ENCODE data around the gene S100A5. TPM values are rescaled to one million over a fixed set of nuclear protein-coding genes. Genes with fewer than 3 reads are reported as not detected.

The S100A5 gene
- polyA plus RNA-seq, 1 donor: 0.10 TPM

DNA sequence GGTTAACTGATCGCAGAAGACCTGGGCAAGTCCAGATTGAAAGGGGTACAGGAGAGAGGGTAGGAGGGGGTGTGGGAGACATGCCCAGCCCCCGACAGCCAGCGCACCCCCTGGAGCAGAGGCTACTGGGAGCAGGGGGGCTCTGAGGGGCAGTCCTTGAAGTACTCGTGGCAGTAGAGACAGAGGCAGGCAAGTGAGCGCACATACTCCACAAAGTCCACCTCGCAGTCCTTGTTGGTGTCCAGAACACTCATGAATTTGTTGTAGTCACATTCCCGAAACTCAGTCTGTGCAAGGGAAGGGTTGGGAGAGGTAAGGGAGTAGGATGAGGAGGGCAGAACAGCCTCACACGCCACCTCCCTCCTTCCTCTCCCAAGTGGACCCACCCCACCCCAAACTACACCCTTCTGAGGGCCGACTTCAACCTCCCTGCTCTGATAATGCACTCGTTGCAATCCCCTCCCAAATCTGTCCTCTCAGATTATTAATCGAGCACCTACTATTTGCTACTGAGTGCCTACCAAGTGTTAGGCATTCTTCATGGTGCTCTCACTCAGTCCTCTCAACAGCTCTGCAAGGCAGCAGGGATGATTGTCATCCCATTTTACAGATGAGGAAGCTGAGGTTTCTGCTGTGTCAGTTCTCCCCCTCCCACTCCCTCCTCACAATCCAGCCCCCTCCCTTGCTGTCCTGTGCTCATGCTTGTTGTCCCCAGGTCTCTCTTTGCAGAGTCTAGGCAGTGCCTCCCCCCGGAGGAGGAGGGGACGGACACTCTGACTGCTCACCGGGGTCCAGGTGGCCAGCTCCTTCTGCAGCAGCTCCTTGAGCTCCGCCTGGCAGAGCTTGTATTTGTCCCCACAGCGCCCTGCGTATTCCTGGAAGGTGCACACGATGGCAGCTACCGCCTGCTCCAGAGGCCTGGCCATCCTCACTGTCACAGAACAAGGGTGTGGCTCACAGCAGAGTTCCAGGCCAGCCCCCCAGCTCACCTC is 7.1 kb upstream of the S100A5 start:
- Histone ChIP-seq H3K4me3 (ENCODE audit: low read length) (no peak overlapping the region), H3K27me3 (ENCODE audit: control insufficient read depth, insufficient read depth, low read length) (no peaks in the 10 kb centered on the region), H3K27ac (ENCODE audit: low read length) (no peak overlapping the region), H3K9me3 (ENCODE audit: control insufficient read depth, low read depth, low read length) (no peaks in the 10 kb centered on the region), H3K4me1 (ENCODE audit: control insufficient read depth, insufficient read depth, low read length) (peaks cover 24% of the 10 kb centered on the region), H3K36me3 (ENCODE audit: control insufficient read depth, insufficient read depth, low read length) (no peaks in the 10 kb centered on the region)
- DNase-seq: no peak
- WGBS (ENCODE audit: insufficient coverage, low lambda C conversion rate): no CpG with 5 or more reads among the region's 19 CpGs

GRCh38 chr1:153546796-153547559 is 6.2 kb upstream of the S100A5 start:
- Histone ChIP-seq H3K27ac (ENCODE audit: low read length) (no peak overlapping the region), H3K4me3 (ENCODE audit: low read length) (no peak overlapping the region), H3K9me3 (ENCODE audit: control insufficient read depth, low read depth, low read length) (no peaks in the 10 kb centered on the region), H3K36me3 (ENCODE audit: control insufficient read depth, insufficient read depth, low read length) (no peaks in the 10 kb centered on the region), H3K27me3 (ENCODE audit: control insufficient read depth, insufficient read depth, low read length) (no peaks in the 10 kb centered on the region), H3K4me1 (ENCODE audit: control insufficient read depth, insufficient read depth, low read length) (peaks cover 24% of the 10 kb centered on the region)
- peak in 1 of 2 donors; percentile 6 for DNase-seq
- 60% methylated on average over 2 of the region's 14 CpGs for WGBS (ENCODE audit: insufficient coverage, low lambda C conversion rate)

- DNase-seq: no peak
- H3K4me1 ChIP-seq (ENCODE audit: control insufficient read depth, insufficient read depth, low read length): peaks cover 24% of the 10 kb centered on the region
- no peaks in the 10 kb centered on the region for H3K36me3 ChIP-seq (ENCODE audit: control insufficient read depth, insufficient read depth, low read length)
- H3K27me3 ChIP-seq (ENCODE audit: control insufficient read depth, insufficient read depth, low read length): no peaks in the 10 kb centered on the region
- H3K4me3 ChIP-seq (ENCODE audit: low read length): no peak overlapping the region
- 100% methylated on average over 2 of the region's 8 CpGs for WGBS (ENCODE audit: insufficient coverage, low lambda C conversion rate)
- no peaks in the 10 kb centered on the region for H3K9me3 ChIP-seq (ENCODE audit: control insufficient read depth, low read depth, low read length)
- H3K27ac ChIP-seq (ENCODE audit: low read length): no peak overlapping the region
These were observed 5.6 kb upstream of the S100A5 start for GRCh38 chr1:153546371-153546770.

DNA sequence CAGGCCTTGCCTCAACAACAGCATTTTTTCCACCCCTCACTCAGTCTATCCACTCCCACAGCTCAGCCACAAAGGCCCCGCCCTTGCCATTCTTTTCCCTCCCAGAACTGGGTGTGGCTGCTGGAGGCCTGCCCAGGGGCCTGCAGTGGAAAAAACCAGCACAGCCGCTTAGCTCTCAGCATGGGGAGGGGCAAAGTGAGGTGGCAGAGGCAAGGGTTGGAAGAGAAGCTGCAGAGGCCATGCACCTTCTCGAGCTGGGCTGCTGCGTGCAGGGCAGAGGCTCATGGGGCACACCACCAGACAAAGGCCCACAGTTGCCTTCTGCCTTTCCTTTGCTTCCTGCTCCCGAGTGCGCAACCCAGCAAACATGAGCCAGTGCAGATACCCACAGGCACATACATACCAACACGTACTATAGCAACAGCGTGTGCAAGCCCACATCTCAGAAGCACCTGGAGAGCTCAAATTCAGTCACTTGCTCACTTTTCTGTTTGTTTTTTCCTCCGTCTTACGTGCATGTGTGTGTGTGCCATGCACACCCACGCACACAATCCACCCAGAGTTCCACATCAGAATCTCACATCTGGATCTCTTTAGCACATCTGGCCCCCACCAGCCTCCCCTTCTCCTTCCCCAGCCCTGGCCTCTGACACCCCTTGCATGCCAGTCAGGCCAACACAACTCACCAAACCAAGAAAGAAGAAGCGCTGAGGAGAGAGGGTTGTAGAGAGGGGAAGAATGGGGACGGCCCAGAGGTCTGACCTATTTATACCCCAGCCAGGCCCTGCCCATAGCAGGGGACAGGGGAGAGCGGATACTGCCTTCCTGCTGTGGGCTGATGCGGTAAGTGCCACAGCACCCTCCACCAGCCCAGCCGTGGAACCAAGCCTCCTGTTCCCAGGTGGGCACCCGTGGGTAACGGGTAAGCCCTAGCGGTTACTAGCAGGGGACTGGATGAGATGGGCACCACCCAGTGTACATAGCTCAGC is 4.6 kb upstream of the S100A5 start, which contains the start of gene S100A4:
S100A4 (minus strand) TSS at position 740 of the 989 bp plus-strand sequence. CDS start 1,012 bp downstream, outside the sequence.
- Histone ChIP-seq H3K27ac (ENCODE audit: low read length) (peak within 1 kb of the TSS; percentile 33), H3K36me3 (ENCODE audit: control insufficient read depth, insufficient read depth, low read length) (no peaks in the 10 kb centered on the region), H3K9me3 (ENCODE audit: control insufficient read depth, low read depth, low read length) (no peaks in the 10 kb centered on the region), H3K4me3 (ENCODE audit: low read length) (no peak within 1 kb of the TSS), H3K27me3 (ENCODE audit: control insufficient read depth, insufficient read depth, low read length) (no peaks in the 10 kb centered on the region), H3K4me1 (ENCODE audit: control insufficient read depth, insufficient read depth, low read length) (peaks cover 24% of the 10 kb centered on the region)
- DNase-seq: peak; percentile 94 to 97
- WGBS (ENCODE audit: insufficient coverage, low lambda C conversion rate): no CpG with 5 or more reads among the region's 19 CpGs

DNA sequence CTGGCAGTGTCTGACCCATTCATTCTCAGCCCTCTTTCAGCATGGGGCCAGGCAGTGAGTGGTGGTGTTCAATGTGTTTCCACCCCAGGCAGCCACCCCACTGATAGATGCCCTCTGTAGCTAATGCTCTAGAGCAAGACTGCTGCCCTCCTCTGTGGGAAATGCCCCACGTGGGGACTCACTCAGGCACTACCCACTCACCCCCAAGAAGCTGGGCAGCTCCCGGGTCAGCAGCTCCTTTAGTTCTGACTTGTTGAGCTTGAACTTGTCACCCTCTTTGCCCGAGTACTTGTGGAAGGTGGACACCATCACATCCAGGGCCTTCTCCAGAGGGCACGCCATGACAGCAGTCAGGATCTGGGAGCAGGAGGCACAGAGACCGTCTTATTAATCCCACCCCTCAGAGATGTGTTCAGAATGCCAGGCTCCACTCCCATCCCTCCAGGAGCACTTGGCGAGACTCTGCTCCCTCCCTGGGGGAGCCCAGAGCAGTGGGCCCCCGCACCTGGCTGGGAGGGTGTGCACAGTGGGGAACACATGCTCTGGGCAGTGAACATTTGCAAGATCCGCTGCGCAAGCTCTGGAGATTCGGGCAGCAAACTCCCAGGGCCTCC is 3.8 kb upstream of the S100A5 start:
- no peaks in the 10 kb centered on the region for H3K27me3 ChIP-seq (ENCODE audit: control insufficient read depth, insufficient read depth, low read length)
- peak overlapping the region; percentile 33 for H3K27ac ChIP-seq (ENCODE audit: low read length)
- H3K36me3 ChIP-seq (ENCODE audit: control insufficient read depth, insufficient read depth, low read length): no peaks in the 10 kb centered on the region
- H3K4me1 ChIP-seq (ENCODE audit: control insufficient read depth, insufficient read depth, low read length): peaks cover 24% of the 10 kb centered on the region
- H3K4me3 ChIP-seq (ENCODE audit: low read length): no peak overlapping the region
- no CpG with 5 or more reads among the region's 10 CpGs for WGBS (ENCODE audit: insufficient coverage, low lambda C conversion rate)
- no peak for DNase-seq
- no peaks in the 10 kb centered on the region for H3K9me3 ChIP-seq (ENCODE audit: control insufficient read depth, low read depth, low read length)

DNA sequence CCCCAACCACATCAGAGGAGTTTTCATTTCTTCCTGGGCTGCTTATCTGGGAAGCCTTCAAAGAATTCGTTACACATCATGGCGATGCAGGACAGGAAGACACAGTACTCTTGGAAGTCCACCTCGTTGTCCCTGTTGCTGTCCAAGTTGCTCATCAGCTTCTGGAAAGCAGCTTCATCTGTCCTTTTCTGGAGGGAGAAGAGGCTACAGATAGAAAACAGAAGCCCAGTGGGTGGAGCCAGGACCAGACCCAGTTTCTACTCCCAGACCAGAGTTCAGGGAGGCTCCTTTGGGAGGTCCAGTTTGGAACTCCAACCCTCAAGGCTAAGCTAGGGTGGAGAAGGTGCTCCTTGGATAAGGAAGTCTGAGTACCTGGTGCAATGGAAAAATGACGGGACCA is 3.0 kb upstream of the S100A5 start:
- no peak overlapping the region for H3K4me3 ChIP-seq (ENCODE audit: low read length)
- no peak for DNase-seq
- H3K27me3 ChIP-seq (ENCODE audit: control insufficient read depth, insufficient read depth, low read length): no peaks in the 10 kb centered on the region
- peaks cover 23% of the 10 kb centered on the region for H3K4me1 ChIP-seq (ENCODE audit: control insufficient read depth, insufficient read depth, low read length)
- H3K27ac ChIP-seq (ENCODE audit: low read length): no peak overlapping the region
- no peaks in the 10 kb centered on the region for H3K36me3 ChIP-seq (ENCODE audit: control insufficient read depth, insufficient read depth, low read length)
- WGBS (ENCODE audit: insufficient coverage, low lambda C conversion rate): no CpG with 5 or more reads among the region's 4 CpGs
- H3K9me3 ChIP-seq (ENCODE audit: control insufficient read depth, low read depth, low read length): no peaks in the 10 kb centered on the region

- no peaks in the 10 kb centered on the region for H3K9me3 ChIP-seq (ENCODE audit: control insufficient read depth, low read depth, low read length)
- H3K4me3 ChIP-seq (ENCODE audit: low read length): no peak overlapping the region
- no peaks in the 10 kb centered on the region for H3K27me3 ChIP-seq (ENCODE audit: control insufficient read depth, insufficient read depth, low read length)
- no peak for DNase-seq
- peaks cover 27% of the 10 kb centered on the region for H3K4me1 ChIP-seq (ENCODE audit: control insufficient read depth, insufficient read depth, low read length)
- H3K27ac ChIP-seq (ENCODE audit: low read length): no peak overlapping the region
- WGBS (ENCODE audit: insufficient coverage, low lambda C conversion rate): no CpG with 5 or more reads among the region's 13 CpGs
- no peaks in the 10 kb centered on the region for H3K36me3 ChIP-seq (ENCODE audit: control insufficient read depth, insufficient read depth, low read length)
These were observed 2.4 kb upstream of the S100A5 start for GRCh38 chr1:153542956-153543711.

DNA sequence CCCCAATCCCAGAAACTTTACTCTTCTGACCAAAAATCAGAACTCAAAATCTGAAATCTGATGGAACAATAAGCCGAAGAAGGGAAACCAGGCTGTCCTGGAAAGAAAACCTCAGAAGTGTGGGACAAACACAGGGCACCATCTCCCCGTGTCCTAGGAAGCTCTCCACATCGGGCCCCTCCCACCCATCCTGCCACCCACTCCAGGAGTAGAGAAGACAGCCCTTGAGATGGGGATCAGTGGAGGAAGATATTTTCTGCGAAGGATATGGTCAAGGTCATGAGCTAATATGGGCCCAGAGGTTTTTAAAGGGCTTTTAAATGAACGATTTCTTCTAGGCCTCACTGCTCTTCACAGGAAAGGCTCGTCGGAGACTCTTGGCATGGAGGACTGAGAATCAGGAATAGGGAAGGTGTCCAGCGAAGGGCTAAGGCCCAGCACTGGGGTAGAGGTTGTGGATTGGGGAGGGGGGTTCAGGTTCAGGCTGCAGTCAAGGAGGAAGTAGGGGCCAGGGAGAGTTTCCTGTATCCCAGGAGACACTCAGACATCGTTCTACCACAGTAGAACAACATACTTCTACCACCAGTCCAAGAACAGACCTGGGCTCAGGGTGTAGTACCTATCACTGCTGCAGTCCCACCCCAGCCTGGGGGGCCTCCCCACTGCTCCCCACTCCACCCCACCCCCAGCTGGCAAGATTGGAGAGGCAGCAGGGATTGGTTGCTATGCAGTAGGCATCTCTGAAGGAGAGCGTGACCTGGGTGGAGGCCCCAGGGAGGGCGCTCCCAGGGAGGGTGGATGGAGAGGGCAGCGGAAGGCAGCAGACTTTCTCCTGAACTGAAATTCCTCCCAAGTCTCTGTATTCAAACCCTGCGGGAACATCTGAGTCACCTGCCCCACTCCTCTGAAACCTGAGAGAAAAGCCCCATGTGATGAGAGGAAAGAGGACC is 1.2 kb upstream of the S100A5 start:
- peaks cover 31% of the 10 kb centered on the region for H3K4me1 ChIP-seq (ENCODE audit: control insufficient read depth, insufficient read depth, low read length)
- DNase-seq: no peak
- 80% methylated on average over 1 of the region's 13 CpGs for WGBS (ENCODE audit: insufficient coverage, low lambda C conversion rate)
- H3K27ac ChIP-seq (ENCODE audit: low read length): no peak overlapping the region
- H3K27me3 ChIP-seq (ENCODE audit: control insufficient read depth, insufficient read depth, low read length): no peaks in the 10 kb centered on the region
- no peaks in the 10 kb centered on the region for H3K36me3 ChIP-seq (ENCODE audit: control insufficient read depth, insufficient read depth, low read length)
- H3K4me3 ChIP-seq (ENCODE audit: low read length): no peak overlapping the region
- H3K9me3 ChIP-seq (ENCODE audit: control insufficient read depth, low read depth, low read length): no peaks in the 10 kb centered on the region
